HFFc6 (cell line): Measurements from ENCODE around the gene MARCHF3. TPM values are rescaled to one million over a fixed set of nuclear protein-coding genes. Genes with fewer than 3 reads are reported as not detected.
A peak's percentile ranks its signal among the peaks of the same experiment; 100 is the strongest.

Experiments
- DNase-seq: peaks from one replicate; pipeline ENCODE4 v3.0.0-alpha.2; 2018
- H3K27ac Mint-ChIP-seq: 2 replicates; pipeline ENCODE4 v1.8.0; 2020; ENCODE audit warnings: mild to moderate bottlenecking, mixed read lengths
- H3K27me3 Mint-ChIP-seq: 2 replicates; pipeline ENCODE4 v1.8.0; 2021; ENCODE audit warnings: mild to moderate bottlenecking, moderate library complexity, mixed read lengths; ENCODE audit not compliant: insufficient read depth
- H3K36me3 Mint-ChIP-seq: 2 replicates; pipeline ENCODE4 v1.8.0; 2021; ENCODE audit warnings: low read depth, mixed read lengths
- H3K4me1 Mint-ChIP-seq: 2 replicates; pipeline ENCODE4 v1.8.0; 2020; ENCODE audit warnings: low read depth, mixed read lengths
- H3K4me3 Mint-ChIP-seq: 2 replicates; pipeline ENCODE4 v1.8.0; 2020; ENCODE audit warnings: mild to moderate bottlenecking, moderate library complexity, mixed read lengths
- H3K9me3 Mint-ChIP-seq: 2 replicates; pipeline ENCODE4 v1.8.0; 2020; ENCODE audit warnings: mild to moderate bottlenecking, mixed read lengths
- total RNA-seq, 6 experiments: library from RNA; stranded (reverse); fragmentation: NEBNext Ultra II Directional; extraction: Animal tissue kit (Norgen Biotek cat#: 25700); gene quantifications; 2 replicates in 1 of 6; 3 replicates in 5 of 6; pipeline ENCODE4 v1.2.3, GENCODE V29; 2021
- TF ChIP-seq, protein P1 (sequence below): fragments of 200-600 bp; sonication (generic); IDR thresholded peaks from 2 replicates; pipeline ENCODE4 v1.5.0; 2021; ENCODE audit warnings: antibody characterized with exemption, mild to moderate bottlenecking

The MARCHF3 gene
- total RNA-seq, 6 experiments from 2014 or later = 12.3 to 17.8 (median 13.3) TPM

DNA sequence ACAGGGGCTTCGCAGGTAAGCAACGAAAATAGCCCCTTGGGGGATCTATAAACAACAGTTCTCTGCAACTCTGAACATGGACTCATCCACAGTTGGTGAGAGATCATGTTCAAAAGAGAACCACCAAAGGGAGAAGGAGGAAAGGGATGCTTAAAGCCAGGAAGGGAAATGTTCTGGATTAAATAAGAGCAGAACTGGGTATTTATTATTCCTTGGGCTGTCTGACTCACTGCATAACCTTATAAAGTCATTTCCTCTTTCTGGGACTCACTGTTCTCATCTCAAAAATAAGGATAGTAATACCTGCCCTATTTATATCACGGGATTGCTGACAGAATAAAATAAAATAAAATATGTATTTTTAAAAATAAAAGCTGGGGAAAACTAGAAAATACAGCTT, 11.2 kb upstream of the MARCHF3 start:
- no peaks in the 10 kb centered on the region for H3K27me3 Mint-ChIP-seq
- no peak overlapping the region for H3K4me3 Mint-ChIP-seq
- H3K27ac Mint-ChIP-seq = no peak overlapping the region
- H3K4me1 Mint-ChIP-seq = peaks cover 18% of the 10 kb centered on the region
- H3K36me3 Mint-ChIP-seq = no peaks in the 10 kb centered on the region
- H3K9me3 Mint-ChIP-seq = no peaks in the 10 kb centered on the region
- DNase-seq = no peak
- TF ChIP-seq, protein P1, sequence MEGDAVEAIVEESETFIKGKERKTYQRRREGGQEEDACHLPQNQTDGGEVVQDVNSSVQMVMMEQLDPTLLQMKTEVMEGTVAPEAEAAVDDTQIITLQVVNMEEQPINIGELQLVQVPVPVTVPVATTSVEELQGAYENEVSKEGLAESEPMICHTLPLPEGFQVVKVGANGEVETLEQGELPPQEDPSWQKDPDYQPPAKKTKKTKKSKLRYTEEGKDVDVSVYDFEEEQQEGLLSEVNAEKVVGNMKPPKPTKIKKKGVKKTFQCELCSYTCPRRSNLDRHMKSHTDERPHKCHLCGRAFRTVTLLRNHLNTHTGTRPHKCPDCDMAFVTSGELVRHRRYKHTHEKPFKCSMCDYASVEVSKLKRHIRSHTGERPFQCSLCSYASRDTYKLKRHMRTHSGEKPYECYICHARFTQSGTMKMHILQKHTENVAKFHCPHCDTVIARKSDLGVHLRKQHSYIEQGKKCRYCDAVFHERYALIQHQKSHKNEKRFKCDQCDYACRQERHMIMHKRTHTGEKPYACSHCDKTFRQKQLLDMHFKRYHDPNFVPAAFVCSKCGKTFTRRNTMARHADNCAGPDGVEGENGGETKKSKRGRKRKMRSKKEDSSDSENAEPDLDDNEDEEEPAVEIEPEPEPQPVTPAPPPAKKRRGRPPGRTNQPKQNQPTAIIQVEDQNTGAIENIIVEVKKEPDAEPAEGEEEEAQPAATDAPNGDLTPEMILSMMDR = no peak

DNA sequence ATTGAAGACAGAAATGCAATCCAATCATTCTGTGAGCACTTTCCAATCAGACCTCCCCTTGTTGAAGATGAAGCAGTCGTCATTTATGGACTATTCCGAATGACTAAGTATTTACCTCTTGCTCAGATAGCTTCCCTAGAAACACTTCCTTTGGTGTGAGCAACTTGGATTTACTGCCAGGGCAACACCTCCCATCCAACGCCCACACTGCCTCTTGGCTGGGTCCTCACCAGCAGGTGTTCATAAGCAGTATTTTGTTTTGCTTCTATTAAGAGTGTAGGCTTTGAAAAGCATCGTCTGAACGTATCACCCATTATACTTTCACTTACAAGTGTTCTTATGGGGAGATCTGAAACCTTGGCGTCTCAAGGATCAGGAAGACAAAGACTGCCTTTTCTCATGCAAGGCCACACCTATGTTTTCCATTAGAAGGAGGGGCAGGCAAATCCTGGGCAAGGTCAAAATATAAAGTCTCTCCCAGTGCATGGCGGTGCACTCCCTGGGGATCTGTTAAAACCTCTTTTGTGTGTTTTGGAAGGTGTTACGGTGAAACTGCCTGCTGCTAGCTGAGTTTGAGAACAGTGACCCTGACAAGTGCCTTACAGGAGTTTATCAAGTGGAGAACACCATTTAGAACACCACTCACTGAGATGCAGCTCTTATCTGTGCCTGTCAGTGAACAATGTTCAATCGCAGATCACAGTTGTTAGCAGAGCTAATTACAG, 10.6 kb upstream of the MARCHF3 start:
- no peaks in the 10 kb centered on the region for H3K9me3 Mint-ChIP-seq
- DNase-seq = no peak
- no peaks in the 10 kb centered on the region for H3K36me3 Mint-ChIP-seq
- peaks cover 18% of the 10 kb centered on the region for H3K4me1 Mint-ChIP-seq
- no peak overlapping the region for H3K4me3 Mint-ChIP-seq
- TF ChIP-seq, protein P1 = no peak
- H3K27me3 Mint-ChIP-seq = no peaks in the 10 kb centered on the region
- H3K27ac Mint-ChIP-seq = no peak overlapping the region

DNA sequence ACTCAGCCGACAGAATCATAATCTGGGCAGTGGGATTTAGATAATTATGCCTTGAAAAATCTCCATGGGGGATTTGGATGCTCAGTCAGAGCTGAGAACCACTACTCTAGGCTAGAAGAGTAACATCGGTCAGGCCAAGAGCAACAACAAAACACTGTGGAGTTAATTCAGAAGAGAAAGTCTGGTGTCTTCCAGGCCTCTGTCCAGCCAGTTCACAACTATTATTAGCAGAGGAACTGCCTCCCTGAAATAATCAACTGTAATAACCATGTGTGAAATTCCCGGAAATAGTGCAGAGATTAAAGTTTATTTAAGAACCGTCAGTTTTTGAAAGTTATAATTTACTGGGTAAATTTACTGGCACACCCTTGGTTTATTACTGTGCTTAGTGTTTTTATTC, 8.2 kb upstream of the MARCHF3 start:
- TF ChIP-seq, protein P1 = no peak
- no peak for DNase-seq
- H3K27ac Mint-ChIP-seq = no peak overlapping the region
- no peaks in the 10 kb centered on the region for H3K27me3 Mint-ChIP-seq
- H3K4me1 Mint-ChIP-seq = peaks cover 18% of the 10 kb centered on the region
- no peaks in the 10 kb centered on the region for H3K9me3 Mint-ChIP-seq
- no peak overlapping the region for H3K4me3 Mint-ChIP-seq
- no peaks in the 10 kb centered on the region for H3K36me3 Mint-ChIP-seq

DNA sequence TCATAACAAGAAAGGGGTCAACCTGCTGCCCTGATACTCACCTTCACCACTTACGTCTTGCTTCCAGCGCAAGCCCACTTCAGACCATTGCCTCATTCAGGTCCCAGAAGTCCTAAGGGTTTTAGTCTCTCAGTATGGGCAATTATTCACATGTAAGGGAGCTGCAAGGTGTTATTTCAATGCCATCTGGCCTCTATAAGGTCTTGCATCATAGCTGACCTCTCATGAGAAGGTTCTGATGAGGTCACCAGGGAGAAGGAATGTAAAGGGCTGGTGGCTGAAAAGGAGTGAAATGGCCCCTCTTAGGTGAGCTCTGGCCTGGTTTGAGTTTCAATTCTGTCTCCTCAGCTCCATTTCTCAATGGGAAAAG, 1.5 kb upstream of the MARCHF3 start:
- no peak for DNase-seq
- peaks cover 37% of the 10 kb centered on the region for H3K4me1 Mint-ChIP-seq
- H3K27me3 Mint-ChIP-seq = no peaks in the 10 kb centered on the region
- H3K4me3 Mint-ChIP-seq = peak overlapping the region; percentile 87
- TF ChIP-seq, protein P1 = no peak
- H3K36me3 Mint-ChIP-seq = no peaks in the 10 kb centered on the region
- no peak overlapping the region for H3K27ac Mint-ChIP-seq
- H3K9me3 Mint-ChIP-seq = no peaks in the 10 kb centered on the region

DNA sequence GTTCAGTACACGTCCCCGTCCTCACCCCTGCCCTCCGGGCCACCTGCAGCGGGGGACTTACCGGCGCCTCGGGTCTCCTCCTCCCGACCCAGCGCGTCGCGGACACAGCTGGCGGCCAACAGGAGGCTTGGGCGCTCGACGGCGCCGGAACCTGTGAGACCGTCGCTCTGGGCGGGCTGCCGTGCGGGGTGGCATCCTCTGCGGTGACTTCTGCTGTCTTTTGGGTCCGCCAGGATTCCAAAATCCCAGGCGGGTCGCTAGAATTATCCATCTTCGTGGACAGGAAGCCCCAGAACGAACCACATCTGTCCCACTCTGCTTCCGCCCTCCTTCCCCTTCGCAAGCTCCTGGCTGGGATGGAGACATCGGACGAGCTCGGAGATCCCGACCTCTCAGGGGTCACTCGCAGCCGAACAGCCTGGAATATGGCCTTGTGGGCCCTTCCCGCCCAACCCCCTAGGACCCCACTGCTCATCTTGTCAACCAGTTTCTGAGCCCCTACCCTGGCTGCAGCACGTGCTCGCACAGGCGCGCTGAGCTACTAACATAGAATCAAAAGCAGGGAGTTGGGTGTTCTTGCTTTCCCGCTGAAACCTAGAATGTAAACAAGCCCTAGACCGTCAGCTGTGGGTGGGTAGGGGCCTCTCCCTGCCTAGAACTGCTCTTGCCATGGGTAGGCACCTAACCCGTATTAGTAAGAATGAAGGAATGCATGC, 947 bp upstream of the MARCHF3 start:
- no peaks in the 10 kb centered on the region for H3K27me3 Mint-ChIP-seq
- no peaks in the 10 kb centered on the region for H3K9me3 Mint-ChIP-seq
- TF ChIP-seq, protein P1 = no peak
- H3K27ac Mint-ChIP-seq = peak overlapping the region; percentile 78
- no peak for DNase-seq
- no peaks in the 10 kb centered on the region for H3K36me3 Mint-ChIP-seq
- H3K4me3 Mint-ChIP-seq = peak overlapping the region; percentile 87
- H3K4me1 Mint-ChIP-seq = peaks cover 42% of the 10 kb centered on the region
